ENCODE data around the gene PPM1H. TPM values are rescaled to one million over a fixed set of nuclear protein-coding genes. Genes with fewer than 3 reads are reported as not detected.

PPM1H gene
- total RNA-seq, 2 donors from 2014 or later, result 46.4 to 74.4 TPM

DNA sequence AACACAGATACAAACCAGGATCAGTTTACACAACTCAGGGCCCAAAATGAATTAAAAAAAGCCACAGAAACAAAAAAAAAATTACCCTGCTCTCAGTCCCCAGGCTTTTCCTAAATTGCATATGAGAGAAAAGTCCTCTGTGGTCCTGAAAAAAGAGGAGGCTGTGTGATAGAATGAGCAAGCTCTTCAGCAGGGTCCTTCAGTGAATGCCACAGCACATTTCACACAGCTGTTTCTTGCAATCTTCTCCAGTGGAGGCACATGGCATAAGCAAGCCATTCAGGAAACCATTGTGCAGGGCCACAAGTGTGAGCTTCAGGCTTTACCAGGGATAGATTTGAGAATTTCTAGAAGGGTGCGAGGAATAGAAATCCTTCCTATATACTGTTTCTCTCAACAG is 168.5 kb downstream of the PPM1H start:
- H3K9me3 Mint-ChIP-seq, result no peaks in the 10 kb centered on the region

DNA sequence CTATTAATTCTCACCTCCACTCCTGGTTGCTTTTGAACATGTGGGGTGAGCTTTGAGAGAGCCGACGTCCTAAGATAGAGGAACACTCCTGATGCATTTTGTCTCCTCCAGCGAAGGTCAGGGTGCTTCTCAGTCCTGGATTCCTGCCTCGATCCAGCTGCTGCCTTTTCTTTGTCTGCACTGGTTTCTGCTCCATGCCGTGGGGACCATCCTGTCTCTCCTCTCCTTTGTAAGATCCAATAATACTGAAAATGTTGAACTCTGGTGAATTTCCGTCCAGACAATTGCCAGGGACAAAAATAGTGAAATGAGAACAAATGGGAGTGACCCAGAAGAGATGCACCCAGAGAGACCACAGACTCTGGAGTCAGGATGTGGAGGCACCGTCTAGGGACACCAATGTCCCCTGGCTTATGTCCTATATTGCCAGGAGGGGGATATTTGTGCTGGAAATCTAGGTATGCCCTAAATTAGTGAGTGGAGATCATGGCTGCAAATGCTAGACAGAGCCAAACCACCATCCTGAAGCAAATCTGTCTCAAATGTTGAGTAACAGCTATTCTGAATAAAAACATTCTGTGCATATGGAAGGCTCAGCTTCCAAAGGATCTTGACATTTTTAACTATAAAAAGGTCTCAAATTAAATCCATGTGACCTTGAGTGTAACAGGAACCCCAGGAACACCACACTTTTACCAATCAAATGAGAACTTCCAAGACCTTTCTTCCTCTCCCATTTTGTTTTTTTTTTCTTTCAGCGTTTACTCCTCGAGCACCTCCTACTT is 170.9 kb downstream of the PPM1H start:
- 82 to 84% methylated on average over 7 to 9 of the region's 9 CpGs for WGBS, 2 experiments (ENCODE audit: insufficient coverage in 1 of 2, insufficient read length in 1 of 2)
- no peak overlapping the region for H3K4me3 Mint-ChIP-seq
- no peak overlapping the region for H3K27ac Mint-ChIP-seq

More for the DNA sequence above, 168.5 kb downstream of the PPM1H start:
- Mint-ChIP-seq H3K36me3 (ENCODE audit: low read depth) (peaks cover 21% of the 10 kb centered on the region), H3K27me3 (ENCODE audit: insufficient read depth) (no peaks in the 10 kb centered on the region), H3K4me3 (no peak overlapping the region), H3K4me1 (peaks cover 57% of the 10 kb centered on the region), H3K27ac (no peak overlapping the region)
- Histone ChIP-seq H3K27me3 (ENCODE audit: control insufficient read depth, insufficient read depth, low read length, poor library complexity, severe bottlenecking) (no peaks in the 10 kb centered on the region), H3K9me3 (ENCODE audit: control insufficient read depth, low read length) (no peaks in the 10 kb centered on the region), H3K9ac (ENCODE audit: extremely low read depth, low read length, poor library complexity, severe bottlenecking) (no peak overlapping the region), H3K27ac (ENCODE audit: low read depth, low read length) (no peak overlapping the region), H3K4me1 (ENCODE audit: control insufficient read depth, insufficient read depth, low read length) (peaks cover 15% of the 10 kb centered on the region), H3K4me3 (ENCODE audit: low read length) (no peak overlapping the region), H3K36me3 (ENCODE audit: control insufficient read depth, insufficient read depth, low read length) (no peaks in the 10 kb centered on the region)
- 100% methylated on average over 1 of the region's 1 CpG; no CpG with 5 or more reads in 1 of the 2 experiments for WGBS, 2 experiments (ENCODE audit: insufficient coverage in 1 of 2, insufficient read length in 1 of 2)
- DNase-seq, result no peak
- no peak for TF ChIP-seq CTCF (conservative IDR thresholded peaks at IDR 0.05)

DNA sequence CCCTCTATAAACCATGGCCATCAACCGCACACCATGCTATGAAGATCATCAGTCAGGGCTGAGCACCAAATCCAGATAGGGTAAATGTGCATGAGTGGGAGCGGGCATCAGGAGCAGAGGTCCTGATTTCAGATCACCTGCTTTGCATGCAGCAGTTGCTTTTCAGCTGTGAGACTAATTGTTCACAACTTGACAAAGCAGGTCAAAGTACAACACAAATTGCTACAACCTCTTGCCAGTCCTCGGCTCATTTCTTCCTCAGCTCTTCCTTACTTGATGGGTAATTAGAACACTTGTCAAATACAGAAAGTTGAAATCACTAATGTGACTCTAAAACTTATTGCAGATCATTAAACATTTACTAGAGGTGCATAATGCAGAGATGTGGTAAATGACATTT is 171.6 kb downstream of the PPM1H start:
- Histone ChIP-seq H3K9ac (ENCODE audit: extremely low read depth, low read length, poor library complexity, severe bottlenecking) (no peak overlapping the region), H3K4me1 (ENCODE audit: control insufficient read depth, insufficient read depth, low read length) (peaks cover 12% of the 10 kb centered on the region), H3K4me3 (ENCODE audit: low read length) (no peak overlapping the region), H3K27me3 (ENCODE audit: control insufficient read depth, insufficient read depth, low read length, poor library complexity, severe bottlenecking) (no peaks in the 10 kb centered on the region), H3K27ac (ENCODE audit: low read depth, low read length) (no peak overlapping the region), H3K9me3 (ENCODE audit: control insufficient read depth, low read length) (peaks cover 12% of the 10 kb centered on the region), H3K36me3 (ENCODE audit: control insufficient read depth, insufficient read depth, low read length) (no peaks in the 10 kb centered on the region)
- WGBS, 2 experiments (ENCODE audit: insufficient coverage in 1 of 2, insufficient read length in 1 of 2), result 86 to 93% methylated on average over 1 to 3 of the region's 3 CpGs
- peaks cover 22% of the 10 kb centered on the region for H3K9me3 Mint-ChIP-seq
- DNase-seq, result no peak
- no peak overlapping the region for H3K4me3 Mint-ChIP-seq
- H3K27ac Mint-ChIP-seq, result no peak overlapping the region
- H3K4me1 Mint-ChIP-seq, result peaks cover 45% of the 10 kb centered on the region
- H3K36me3 Mint-ChIP-seq (ENCODE audit: low read depth), result peaks cover 41% of the 10 kb centered on the region
- TF ChIP-seq CTCF (conservative IDR thresholded peaks at IDR 0.05), result no peak
- H3K27me3 Mint-ChIP-seq (ENCODE audit: insufficient read depth), result no peaks in the 10 kb centered on the region

More for the DNA sequence above, 170.9 kb downstream of the PPM1H start:
- H3K4me1 ChIP-seq (ENCODE audit: control insufficient read depth, insufficient read depth, low read length), result peaks cover 12% of the 10 kb centered on the region
- no peak overlapping the region for H3K27ac ChIP-seq (ENCODE audit: low read depth, low read length)
- H3K36me3 ChIP-seq (ENCODE audit: control insufficient read depth, insufficient read depth, low read length), result no peaks in the 10 kb centered on the region
- no peak for DNase-seq
- peaks cover 52% of the 10 kb centered on the region for H3K4me1 Mint-ChIP-seq
- H3K9me3 Mint-ChIP-seq, result peaks cover 14% of the 10 kb centered on the region
- H3K36me3 Mint-ChIP-seq (ENCODE audit: low read depth), result peaks cover 33% of the 10 kb centered on the region
- peaks cover 7% of the 10 kb centered on the region for H3K9me3 ChIP-seq (ENCODE audit: control insufficient read depth, low read length)
- no peaks in the 10 kb centered on the region for H3K27me3 ChIP-seq (ENCODE audit: control insufficient read depth, insufficient read depth, low read length, poor library complexity, severe bottlenecking)
- H3K4me3 ChIP-seq (ENCODE audit: low read length), result no peak overlapping the region
- no peak overlapping the region for H3K9ac ChIP-seq (ENCODE audit: extremely low read depth, low read length, poor library complexity, severe bottlenecking)
- no peak for TF ChIP-seq CTCF (conservative IDR thresholded peaks at IDR 0.05)
- H3K27me3 Mint-ChIP-seq (ENCODE audit: insufficient read depth), result no peaks in the 10 kb centered on the region

All from endodermal cell (in vitro differentiated cells).